ENCODE results near the gene TRIM14.
"Not testable (repeated sequence)": the region's sequence is repeated elsewhere in the genome, so short reads cannot be mapped to it uniquely, and the experiment has no call there.

The TRIM14 gene

DNA sequence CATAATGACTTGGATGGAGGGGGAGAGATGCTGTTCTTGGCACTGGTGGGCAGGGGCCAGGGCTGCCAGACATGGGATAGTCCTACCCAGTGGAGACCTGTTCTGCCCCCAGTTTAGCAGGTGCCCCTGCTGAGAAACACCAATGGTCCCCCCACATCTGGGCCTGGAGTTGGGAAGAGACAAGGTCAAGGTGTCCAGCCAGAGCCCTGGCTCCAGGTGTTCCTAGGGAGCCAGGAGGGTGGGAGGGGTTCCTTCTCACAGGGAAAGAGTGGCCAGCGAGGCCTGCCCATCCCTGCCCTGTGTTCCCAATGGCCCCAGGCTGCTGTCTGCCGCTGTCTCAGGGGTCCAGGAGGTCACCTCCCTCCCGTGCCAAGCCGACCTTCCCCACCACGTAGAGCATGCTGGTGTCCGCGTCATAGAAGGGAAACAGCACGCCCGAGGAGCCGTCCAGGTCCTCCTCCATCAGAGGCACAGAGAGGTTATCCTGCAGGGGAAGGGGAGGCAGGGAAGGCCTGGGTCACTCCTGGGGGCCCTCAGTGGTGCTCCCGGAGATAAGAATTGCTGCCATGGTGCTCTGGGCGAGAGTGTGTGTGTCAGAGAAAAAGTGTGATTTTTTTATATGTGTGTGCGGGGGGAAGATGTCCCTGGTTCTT, 11.7 kb upstream of the TRIM14 start:
- H3K79me2 ChIP-seq (ENCODE audit: insufficient read depth, low read length) = no peaks in the 10 kb centered on the region
- TF ChIP-seq EZH2phosphoT487 (conservative IDR thresholded peaks at IDR 0.05; ENCODE audit: low read length) = no peak
- TF ChIP-seq, protein P1, sequence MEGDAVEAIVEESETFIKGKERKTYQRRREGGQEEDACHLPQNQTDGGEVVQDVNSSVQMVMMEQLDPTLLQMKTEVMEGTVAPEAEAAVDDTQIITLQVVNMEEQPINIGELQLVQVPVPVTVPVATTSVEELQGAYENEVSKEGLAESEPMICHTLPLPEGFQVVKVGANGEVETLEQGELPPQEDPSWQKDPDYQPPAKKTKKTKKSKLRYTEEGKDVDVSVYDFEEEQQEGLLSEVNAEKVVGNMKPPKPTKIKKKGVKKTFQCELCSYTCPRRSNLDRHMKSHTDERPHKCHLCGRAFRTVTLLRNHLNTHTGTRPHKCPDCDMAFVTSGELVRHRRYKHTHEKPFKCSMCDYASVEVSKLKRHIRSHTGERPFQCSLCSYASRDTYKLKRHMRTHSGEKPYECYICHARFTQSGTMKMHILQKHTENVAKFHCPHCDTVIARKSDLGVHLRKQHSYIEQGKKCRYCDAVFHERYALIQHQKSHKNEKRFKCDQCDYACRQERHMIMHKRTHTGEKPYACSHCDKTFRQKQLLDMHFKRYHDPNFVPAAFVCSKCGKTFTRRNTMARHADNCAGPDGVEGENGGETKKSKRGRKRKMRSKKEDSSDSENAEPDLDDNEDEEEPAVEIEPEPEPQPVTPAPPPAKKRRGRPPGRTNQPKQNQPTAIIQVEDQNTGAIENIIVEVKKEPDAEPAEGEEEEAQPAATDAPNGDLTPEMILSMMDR (IDR thresholded peaks at IDR 0.05; ENCODE audit: insufficient read depth, low read length, poor library complexity, severe bottlenecking) = no peak
- no peak overlapping the region for H2AFZ ChIP-seq (ENCODE audit: low read depth, low read length, severe bottlenecking)
- no peak overlapping the region for H3K27ac ChIP-seq (ENCODE audit: low read depth, low read length)
- no peaks in the 10 kb centered on the region for H3F3A ChIP-seq (ENCODE audit: insufficient read depth)
- no peak overlapping the region for H3K4me3 ChIP-seq (ENCODE audit: insufficient read depth, low read length, poor library complexity, severe bottlenecking)
- H3K9ac ChIP-seq (ENCODE audit: low read length) = no peak overlapping the region
- no peak overlapping the region for H3K4me2 ChIP-seq (ENCODE audit: low read depth, low read length, poor library complexity, severe bottlenecking)
- H3K36me3 ChIP-seq (ENCODE audit: low read length) = no peaks in the 10 kb centered on the region
- no peaks in the 10 kb centered on the region for H3K9me2 ChIP-seq (replicated peaks; ENCODE audit: insufficient read depth, low read length)
- H3K9me3 ChIP-seq (ENCODE audit: insufficient read depth, low read length) = no peaks in the 10 kb centered on the region
- H4K20me1 ChIP-seq (ENCODE audit: low read depth, low read length) = no peaks in the 10 kb centered on the region
- no peaks in the 10 kb centered on the region for H3K27me3 ChIP-seq (ENCODE audit: low read length)

DNA sequence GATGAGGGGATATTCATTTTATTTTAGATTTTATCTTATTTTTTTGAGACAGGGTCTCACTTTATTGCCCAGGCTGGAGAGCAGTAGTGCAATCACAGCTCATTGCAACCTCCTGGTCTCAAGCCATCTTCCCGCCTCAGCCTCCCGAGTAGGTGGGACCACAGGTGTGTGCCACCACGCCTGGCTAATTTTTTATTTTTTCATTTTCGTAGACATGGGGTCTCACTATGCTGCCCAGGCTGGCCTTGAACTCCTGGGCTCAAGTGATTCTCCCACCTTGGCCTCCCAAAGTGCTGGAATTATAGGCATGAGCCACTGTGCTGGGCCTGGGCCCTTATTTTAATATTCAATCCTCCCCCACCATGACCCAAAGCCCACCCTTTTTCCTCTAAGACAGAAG, 11.0 kb upstream of the TRIM14 start:
- H3K9ac ChIP-seq (ENCODE audit: low read length); H3K9me2 ChIP-seq (replicated peaks; ENCODE audit: insufficient read depth, low read length); H3K27ac ChIP-seq (ENCODE audit: low read depth, low read length); H3K79me2 ChIP-seq (ENCODE audit: insufficient read depth, low read length); H3K4me3 ChIP-seq (ENCODE audit: insufficient read depth, low read length, poor library complexity, severe bottlenecking); H3K27me3 ChIP-seq (ENCODE audit: low read length); H3K4me2 ChIP-seq (ENCODE audit: low read depth, low read length, poor library complexity, severe bottlenecking); H3K9me3 ChIP-seq (ENCODE audit: insufficient read depth, low read length); H3K36me3 ChIP-seq (ENCODE audit: low read length); H4K20me1 ChIP-seq (ENCODE audit: low read depth, low read length); H3F3A ChIP-seq (ENCODE audit: insufficient read depth); H2AFZ ChIP-seq (ENCODE audit: low read depth, low read length, severe bottlenecking): not testable (repeated sequence)

DNA sequence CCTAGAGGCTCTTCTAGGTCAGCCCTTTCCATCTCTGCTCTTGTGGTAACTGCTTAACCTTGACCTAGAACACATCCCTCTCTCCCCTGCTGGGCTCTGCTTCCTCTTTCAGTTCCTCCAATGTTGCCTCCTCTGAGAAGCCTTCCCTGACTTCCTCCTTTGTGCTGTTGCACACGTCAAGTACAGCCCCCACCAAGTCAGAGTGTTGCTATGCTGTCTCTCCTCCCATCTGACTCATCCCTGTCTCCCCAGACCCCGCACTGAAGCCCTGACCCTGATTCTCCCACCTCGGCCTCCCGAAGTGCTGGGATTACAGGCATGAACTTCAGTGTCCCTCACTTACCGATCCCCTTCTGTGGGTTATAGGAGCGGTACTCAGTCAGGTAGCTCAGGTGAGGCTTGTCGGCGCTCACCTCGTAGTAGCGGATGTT, 10.4 kb upstream of the TRIM14 start:
- Histone ChIP-seq H3K9me2 (replicated peaks; ENCODE audit: insufficient read depth, low read length) (no peaks in the 10 kb centered on the region), H3K4me2 (ENCODE audit: low read depth, low read length, poor library complexity, severe bottlenecking) (no peak overlapping the region), H2AFZ (ENCODE audit: low read depth, low read length, severe bottlenecking) (no peak overlapping the region), H3K27me3 (ENCODE audit: low read length) (no peaks in the 10 kb centered on the region), H3K36me3 (ENCODE audit: low read length) (no peaks in the 10 kb centered on the region), H3K27ac (ENCODE audit: low read depth, low read length) (no peak overlapping the region), H3F3A (ENCODE audit: insufficient read depth) (no peaks in the 10 kb centered on the region), H3K9ac (ENCODE audit: low read length) (no peak overlapping the region), H4K20me1 (ENCODE audit: low read depth, low read length) (no peaks in the 10 kb centered on the region), H3K79me2 (ENCODE audit: insufficient read depth, low read length) (no peaks in the 10 kb centered on the region), H3K4me3 (ENCODE audit: insufficient read depth, low read length, poor library complexity, severe bottlenecking) (no peak overlapping the region), H3K9me3 (ENCODE audit: insufficient read depth, low read length) (no peaks in the 10 kb centered on the region)
- TF ChIP-seq, protein P1 (IDR thresholded peaks at IDR 0.05; ENCODE audit: insufficient read depth, low read length, poor library complexity, severe bottlenecking) = no peak
- no peak for TF ChIP-seq EZH2phosphoT487 (conservative IDR thresholded peaks at IDR 0.05; ENCODE audit: low read length)

DNA sequence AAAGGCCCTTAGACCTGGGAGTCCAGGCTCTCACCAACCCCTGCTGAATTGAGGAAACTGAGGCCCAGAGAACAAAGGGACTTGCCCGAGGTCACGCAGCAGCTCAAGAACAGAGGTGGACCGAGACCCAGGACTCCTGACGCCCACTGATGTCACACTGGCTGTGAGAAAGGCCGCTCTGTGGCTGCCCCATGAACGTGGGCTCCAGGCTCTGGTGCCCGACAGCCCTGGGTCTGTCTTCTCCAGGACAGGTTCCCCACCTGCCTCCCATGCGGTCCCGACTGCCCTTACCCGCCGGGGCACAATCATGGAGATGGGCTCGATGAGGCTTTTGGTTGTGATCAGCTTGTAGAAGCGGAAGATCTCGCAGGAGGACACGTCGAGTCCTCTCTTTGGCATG, 9.3 kb upstream of the TRIM14 start:
- Histone ChIP-seq H3K9ac (ENCODE audit: low read length) (no peak overlapping the region), H3K79me2 (ENCODE audit: insufficient read depth, low read length) (no peaks in the 10 kb centered on the region), H3K27ac (ENCODE audit: low read depth, low read length) (no peak overlapping the region), H3K27me3 (ENCODE audit: low read length) (no peaks in the 10 kb centered on the region), H4K20me1 (ENCODE audit: low read depth, low read length) (no peaks in the 10 kb centered on the region), H3K4me2 (ENCODE audit: low read depth, low read length, poor library complexity, severe bottlenecking) (no peak overlapping the region), H3F3A (ENCODE audit: insufficient read depth) (no peaks in the 10 kb centered on the region), H2AFZ (ENCODE audit: low read depth, low read length, severe bottlenecking) (no peak overlapping the region), H3K9me2 (replicated peaks; ENCODE audit: insufficient read depth, low read length) (no peaks in the 10 kb centered on the region), H3K9me3 (ENCODE audit: insufficient read depth, low read length) (no peaks in the 10 kb centered on the region), H3K4me3 (ENCODE audit: insufficient read depth, low read length, poor library complexity, severe bottlenecking) (no peak overlapping the region), H3K36me3 (ENCODE audit: low read length) (no peaks in the 10 kb centered on the region)
- TF ChIP-seq EZH2phosphoT487 (conservative IDR thresholded peaks at IDR 0.05; ENCODE audit: low read length) = no peak
- TF ChIP-seq, protein P1 (IDR thresholded peaks at IDR 0.05; ENCODE audit: insufficient read depth, low read length, poor library complexity, severe bottlenecking) = no peak

All from SU-DHL-6 (cell line).